Upper lobe of left lung (tissue), 4 donors: ENCODE measurements around the gene LRRC46.

ENCODE experiments used
- CTCF ChIP-seq, 6 experiments: fragments of 450-650 bp in 4 of 6; fragments of 200-600 bp in 2 of 6; sonication (generic) in 2 of 6; IDR thresholded peaks; one replicate each; pipeline ENCODE4 v1.5.1; 2016 to 2019; ENCODE audit warnings: antibody characterized with exemption in 6 of 6
- EP300 ChIP-seq, 4 donors: sonication (generic); formaldehyde crosslinking; IDR thresholded peaks; one replicate each; pipeline ENCODE4 v1.5.1; 2017; ENCODE audit warnings: antibody characterized with exemption in 4 of 4, control low read depth in 2 of 4
- POLR2A ChIP-seq, 4 donors: fragments of 450-650 bp; IDR thresholded peaks; one replicate each; pipeline ENCODE4 v1.5.1; 2016 to 2017; ENCODE audit warnings: antibody characterized with exemption in 4 of 4, mild to moderate bottlenecking in 2 of 4
- POLR2AphosphoS5 ChIP-seq, 2 donors: sonication (generic); formaldehyde crosslinking; IDR thresholded peaks; one replicate each; pipeline ENCODE4 v1.5.1; 2017; ENCODE audit warnings: antibody characterized with exemption in 2 of 2

- no peak for TF ChIP-seq CTCF (IDR thresholded peaks at IDR 0.05)
- no peak for TF ChIP-seq POLR2AphosphoS5 (IDR thresholded peaks at IDR 0.05)
- no peak for TF ChIP-seq POLR2A (IDR thresholded peaks at IDR 0.05)
- no peak for TF ChIP-seq EP300 (IDR thresholded peaks at IDR 0.05)
Observed at GRCh38 chr17:47837401-47838039, 6.0 kb downstream of the LRRC46 start.
